GM18951 (cell line): ENCODE results near the gene UCKL1.
"Not testable (repeated sequence)": the region's sequence is repeated elsewhere in the genome, so short reads cannot be mapped to it uniquely, and the experiment has no call there.

Source experiments
- POLR2A ChIP-seq: IDR thresholded peaks from 4 replicates; pipeline ENCODE4 v1.6.1; 2011; ENCODE audit warnings: mild to moderate bottlenecking; ENCODE audit not compliant: insufficient read length, insufficient read depth; ENCODE audit errors: extremely low read depth
- in situ Hi-C: fragments of 300-500 bp; cut with MboI; formaldehyde crosslinking; loops from one replicate; pipeline ENCODE4 v1.12.0; 2022; ENCODE audit warnings: low sequenced_read_pairs, mixed read lengths, inconsistent platforms; ENCODE audit not compliant: unreplicated experiment

UCKL1 gene

GRCh38 chr20:63968136-63968927 is 12.1 kb upstream of the UCKL1 start:
- no peak for TF ChIP-seq POLR2A
- in situ Hi-C loops, result no loop called here

- in situ Hi-C loops, result no loop called here
Observed at GRCh38 chr20:63967330-63968135, 11.3 kb upstream of the UCKL1 start.

GRCh38 chr20:63966944-63967322 is 10.7 kb upstream of the UCKL1 start:
- in situ Hi-C loops, result no loop called here
- no peak for TF ChIP-seq POLR2A

More at GRCh38 chr20:63967330-63968135, 11.3 kb upstream of the UCKL1 start:
- no peak for TF ChIP-seq POLR2A

- TF ChIP-seq POLR2A, result no peak
- in situ Hi-C loops, result no loop called here
Observed at GRCh38 chr20:63966172-63966943, 10.1 kb upstream of the UCKL1 start.

GRCh38 chr20:63964412-63964811 is 8.2 kb upstream of the UCKL1 start:
- in situ Hi-C loops, result no loop called here
- TF ChIP-seq POLR2A, result no peak

DNA sequence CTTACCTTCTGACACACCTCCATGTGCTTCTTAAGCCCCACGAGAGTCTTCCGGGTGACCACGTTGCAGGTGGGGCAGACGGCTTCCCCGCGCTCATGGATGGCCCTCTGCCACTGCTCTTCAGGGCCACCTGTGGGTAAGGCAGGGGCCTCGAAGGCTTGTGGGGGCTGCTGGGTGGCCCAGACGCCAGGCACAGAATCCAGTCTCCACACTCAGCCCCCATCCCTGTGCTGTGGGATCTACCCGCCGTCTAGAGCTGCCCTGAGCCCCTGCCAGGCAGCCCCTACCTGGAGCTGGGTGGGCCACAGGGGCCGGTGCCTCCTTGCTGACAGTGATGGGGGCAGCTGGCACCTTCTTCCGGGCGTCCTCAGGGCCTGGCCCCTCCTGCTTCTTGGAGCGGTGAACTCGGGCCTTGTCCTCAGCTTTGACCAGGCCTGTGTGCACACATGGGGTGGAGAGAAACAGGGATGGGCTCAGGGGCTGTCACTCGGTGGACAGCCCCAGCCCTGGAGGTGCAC is 7.6 kb upstream of the UCKL1 start:
- TF ChIP-seq POLR2A, result no peak
- in situ Hi-C loops, result no loop called here

- TF ChIP-seq POLR2A, result no peak
- in situ Hi-C loops, result no loop called here
Observed at GRCh38 chr20:63963348-63963741, 7.1 kb upstream of the UCKL1 start.

GRCh38 chr20:63962426-63963347 is 6.5 kb upstream of the UCKL1 start:
- TF ChIP-seq POLR2A, result no peak

GRCh38 chr20:63961664-63962425 is 5.6 kb upstream of the UCKL1 start:
- no peak for TF ChIP-seq POLR2A
- in situ Hi-C loops, result no loop called here

More at GRCh38 chr20:63962426-63963347, 6.5 kb upstream of the UCKL1 start:
- in situ Hi-C loops, result no loop called here

- in situ Hi-C loops, result not testable (repeated sequence)
Observed at GRCh38 chr20:63960654-63961621, 4.7 kb upstream of the UCKL1 start.

DNA sequence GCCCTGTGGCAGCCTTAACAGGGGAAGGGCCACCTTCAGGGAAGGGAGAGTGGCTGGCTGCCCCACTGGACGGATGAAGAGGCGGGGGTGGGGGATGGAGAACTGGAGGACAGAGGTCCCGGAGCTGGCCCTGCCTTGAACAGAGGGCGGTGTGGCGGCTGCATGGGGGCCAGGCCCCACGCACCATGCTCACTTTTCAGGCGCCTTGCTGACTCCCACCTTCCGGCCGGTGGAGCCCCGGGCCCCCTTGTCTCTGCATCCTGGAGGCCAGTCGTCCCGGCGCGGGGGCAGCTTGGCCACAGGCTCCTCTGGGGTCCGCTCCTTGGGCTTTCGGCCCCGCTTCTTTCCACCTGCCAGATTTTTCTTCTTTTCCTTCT is 3.5 kb upstream of the UCKL1 start:
- no peak for TF ChIP-seq POLR2A
- in situ Hi-C loops, result no loop called here
